HepG2 (cell line): ENCODE data around the gene FAM43B. TPM values are rescaled to one million over a fixed set of nuclear protein-coding genes. Genes with fewer than 3 reads are reported as not detected.

ENCODE experiments used
- ATF7-NPFF ChIP-seq: sonication (generic); formaldehyde crosslinking; IDR thresholded peaks from 2 replicates; pipeline ENCODE4 v1.8.1; 2023; ENCODE audit warnings: mild to moderate bottlenecking, low read depth, missing genetic modification reagents, moderate library complexity
- CTCF ChIP-seq: sonication (generic); formaldehyde crosslinking; IDR thresholded peaks from 2 replicates; pipeline ENCODE4 v1.5.0; 2020; ENCODE audit warnings: mild to moderate bottlenecking, missing genetic modification reagents, moderate library complexity
- HMG20B ChIP-seq: conservative IDR thresholded peaks from 2 replicates; pipeline ENCODE4 v1.6.1; 2016; ENCODE audit warnings: missing genetic modification reagents, missing compliant biosample characterization
- HMGXB4 ChIP-seq, 2 experiments: sonication (generic) in 1 of 2; formaldehyde crosslinking in 1 of 2; IDR thresholded peaks; 2 replicates each; pipeline versions ENCODE4 v1.4.0 to v1.6.1; 2018 to 2020; ENCODE audit warnings: missing genetic modification reagents in 2 of 2, borderline replicate concordance in 1 of 2, low read depth in 1 of 2, mild to moderate bottlenecking in 1 of 2, missing biosample characterization in 1 of 2
- HNF4G ChIP-seq, 2 experiments: sonication (generic) in 1 of 2; formaldehyde crosslinking in 1 of 2; IDR thresholded peaks; 2 replicates each; pipeline versions ENCODE4 v1.4.0 to v1.6.1; 2011 to 2020; ENCODE audit warnings: borderline replicate concordance in 2 of 2, low read depth in 2 of 2, mild to moderate bottlenecking in 2 of 2, low read length in 1 of 2, missing genetic modification reagents in 1 of 2, moderate library complexity in 1 of 2
- HNRNPUL1 ChIP-seq: fragments of 200-400 bp; formaldehyde crosslinking; IDR thresholded peaks from 2 replicates; pipeline ENCODE4 v1.6.1; 2017; ENCODE audit warnings: low read depth, mild to moderate bottlenecking, low read length, moderate library complexity
- HOMEZ ChIP-seq: IDR thresholded peaks from 2 replicates; pipeline ENCODE4 v1.6.1; 2016; ENCODE audit warnings: low read depth
- MAFG ChIP-seq: sonication (generic); formaldehyde crosslinking; IDR thresholded peaks from 2 replicates; pipeline ENCODE4 v1.5.1; 2020; ENCODE audit warnings: mild to moderate bottlenecking, missing genetic modification reagents
- NCOA1 ChIP-seq: sonication (generic); formaldehyde crosslinking; IDR thresholded peaks from 2 replicates; pipeline ENCODE4 v1.9.0; 2021; ENCODE audit warnings: missing genetic modification reagents
- PCBP1 ChIP-seq: fragments of 200-400 bp; formaldehyde crosslinking; IDR thresholded peaks from 2 replicates; pipeline ENCODE4 v1.6.1; 2017; ENCODE audit warnings: mild to moderate bottlenecking, low read depth, low read length, borderline replicate concordance
- RAD21 ChIP-seq: fragments of 450-650 bp; formaldehyde crosslinking; IDR thresholded peaks from 2 replicates; pipeline ENCODE4 v1.5.0; 2020; ENCODE audit warnings: mild to moderate bottlenecking
- RCOR2 ChIP-seq: IDR thresholded peaks from 2 replicates; pipeline ENCODE4 v1.6.1; 2016; ENCODE audit warnings: missing biosample characterization, missing genetic modification reagents
- SAFB2 ChIP-seq: sonication (generic); formaldehyde crosslinking; IDR thresholded peaks from 2 replicates; pipeline ENCODE4 v1.5.1; 2020; ENCODE audit warnings: missing genetic modification reagents, low read depth, mild to moderate bottlenecking, borderline replicate concordance
- SAP130 ChIP-seq: IDR thresholded peaks from 2 replicates; pipeline ENCODE4 v1.6.1; 2016; ENCODE audit warnings: low read depth
- SKI ChIP-seq: fragments of 450-650 bp; IDR thresholded peaks from one replicate; pipeline ENCODE4 v1.6.1; 2018; ENCODE audit warnings: mild to moderate bottlenecking; ENCODE audit not compliant: partially characterized antibody
- SMARCE1 ChIP-seq: fragments of 450-650 bp; IDR thresholded peaks from 2 replicates; pipeline ENCODE4 v1.6.1; 2017; ENCODE audit warnings: borderline replicate concordance
- ZMYM3 ChIP-seq: sonication (generic); formaldehyde crosslinking; IDR thresholded peaks from 2 replicates; pipeline ENCODE4 v1.5.1; 2020; ENCODE audit warnings: mild to moderate bottlenecking, missing genetic modification reagents
- ZNF205 ChIP-seq: IDR thresholded peaks from 2 replicates; pipeline ENCODE4 v1.6.1; 2018; ENCODE audit warnings: missing biosample characterization, missing genetic modification reagents
- ZNF350 ChIP-seq: sonication (generic); formaldehyde crosslinking; IDR thresholded peaks from 2 replicates; pipeline ENCODE4 v1.4.0; 2020; ENCODE audit warnings: mild to moderate bottlenecking, low read depth, missing genetic modification reagents, borderline replicate concordance
- ZNF484 ChIP-seq: sonication (generic); formaldehyde crosslinking; IDR thresholded peaks from 2 replicates; pipeline ENCODE4 v1.5.1; 2020; ENCODE audit warnings: mild to moderate bottlenecking, low read depth, missing genetic modification reagents, borderline replicate concordance
- ZNF670 ChIP-seq: sonication (generic); formaldehyde crosslinking; IDR thresholded peaks from 2 replicates; pipeline ENCODE4 v1.8.0; 2022; ENCODE audit warnings: mild to moderate bottlenecking, missing genetic modification reagents, borderline replicate concordance
- ZNF772 ChIP-seq: sonication (generic); formaldehyde crosslinking; IDR thresholded peaks from 2 replicates; pipeline ENCODE4 v1.5.0; 2020; ENCODE audit warnings: mild to moderate bottlenecking, missing genetic modification reagents
- ZNF878 ChIP-seq: sonication (generic); formaldehyde crosslinking; IDR thresholded peaks from 2 replicates; pipeline ENCODE4 v1.8.1; 2023; ENCODE audit warnings: mild to moderate bottlenecking, missing genetic modification reagents, moderate library complexity
- ZNF879 ChIP-seq: sonication (generic); formaldehyde crosslinking; IDR thresholded peaks from 2 replicates; pipeline ENCODE4 v1.8.1; 2023; ENCODE audit warnings: missing genetic modification reagents
- ZSCAN9 ChIP-seq: IDR thresholded peaks from 2 replicates; pipeline ENCODE4 v1.6.1; 2016; ENCODE audit warnings: borderline replicate concordance
- polyA plus RNA-seq, 8 experiments: library from polyadenylated mRNA; depleted of rRNA in 3 of 8; stranded (reverse) in 7 of 8; unstranded in 1 of 8; fragments of >200 nt; fragmentation: Illumina TruSeq in 4 of 8; extraction: Trizol in 4 of 8; gene quantifications; 2 replicates each; pipeline versions ENCODE4 v1.2.1 to v1.2.3, GENCODE V29; 2011 to 2016; ENCODE audit warnings: low read depth in 4 of 8, missing spikeins in 1 of 8, mixed read lengths in 1 of 8; ENCODE audit not compliant: insufficient read depth in 1 of 8
- total RNA-seq, 5 experiments: library from RNA; depleted of rRNA; stranded (reverse); fragments of >200 nt; fragmentation: Illumina TruSeq; extraction: Trizol; gene quantifications; 2 replicates each; pipeline ENCODE4 v1.2.3, GENCODE V29; 2016; ENCODE audit warnings: low read depth in 1 of 5

FAM43B gene
- total and polyA plus RNA-seq, 2 of the 13 experiments (the other 11 are each of a cell fraction or from before 2014, with no cell fraction given), result 0.63 to 3.7 TPM

DNA sequence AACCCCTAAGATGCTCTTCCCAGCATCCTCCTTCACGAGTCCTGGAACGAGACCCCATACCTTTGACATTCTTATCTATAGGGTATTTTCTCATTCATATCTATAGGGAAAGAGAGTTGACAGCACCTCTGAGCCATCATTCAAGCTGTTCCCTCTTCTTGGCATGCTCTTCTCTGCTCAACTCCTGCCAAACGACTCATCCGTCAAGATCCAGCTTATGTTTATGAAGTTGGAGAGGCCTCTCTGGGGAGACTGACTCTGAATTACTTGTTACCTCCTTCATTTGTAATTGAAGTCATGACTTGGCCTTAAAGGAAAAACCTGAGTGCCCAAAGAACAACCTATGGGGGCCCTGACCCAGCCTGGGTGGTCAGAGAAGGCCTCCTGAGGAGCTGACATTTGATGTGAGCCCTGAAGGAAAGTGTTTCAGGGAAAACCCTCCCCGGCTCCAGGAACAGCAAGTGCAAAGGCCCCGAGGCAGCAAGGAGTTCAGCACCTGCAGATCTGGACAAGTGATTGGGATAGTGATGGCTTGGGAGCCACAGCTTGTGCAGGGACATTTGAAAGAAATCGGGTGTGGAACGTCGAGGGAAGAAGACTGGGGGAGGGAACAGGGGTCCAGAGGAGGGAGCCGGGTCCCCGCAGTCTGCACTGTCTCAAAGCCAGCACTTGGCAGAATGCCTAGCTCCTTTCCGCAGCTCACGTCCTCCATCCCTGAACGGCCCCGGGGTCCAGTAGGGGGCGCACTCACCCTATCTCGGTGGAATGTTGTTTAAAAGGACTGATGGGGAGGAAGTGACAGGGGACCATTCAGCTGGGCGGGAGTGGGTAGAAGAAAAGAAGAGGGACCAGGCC is 22.5 kb downstream of the FAM43B start (continued):
- no peak for TF ChIP-seq PCBP1
- peak; percentile 76 for TF ChIP-seq RAD21 (CRISPR knock-in tag)
- TF ChIP-seq HMGXB4 (CRISPR knock-in tag; IDR thresholded peaks at IDR 0.05; ENCODE audit: borderline replicate concordance in 1 of 2, low read depth in 1 of 2), result 0 out of 4 replicates have a peak, but pooled peaks of 1 of the 2 experiments have one; percentile 52
- peak; percentile 90 for TF ChIP-seq CTCF (CRISPR knock-in tag)
- TF ChIP-seq ZNF772 (CRISPR knock-in tag), result no peak
- TF ChIP-seq MAFG (CRISPR knock-in tag), result no peak
- no peak for TF ChIP-seq ATF7-NPFF
- no peak for TF ChIP-seq ZNF670 (CRISPR knock-in tag)
- no peak for TF ChIP-seq HNRNPUL1
- TF ChIP-seq ZNF350 (CRISPR knock-in tag), result 0 out of 2 replicates have a peak, but pooled peaks have one; percentile 30
- TF ChIP-seq HNF4G (IDR thresholded peaks at IDR 0.05; ENCODE audit: borderline replicate concordance, low read depth, low read length), result no peak
- TF ChIP-seq HNF4G (CRISPR knock-in tag; IDR thresholded peaks at IDR 0.05; ENCODE audit: borderline replicate concordance, low read depth), result 0 out of 2 replicates have a peak, but pooled peaks have one; percentile 41
- TF ChIP-seq NCOA1, result no peak
- peak; percentile 79 for TF ChIP-seq ZMYM3 (CRISPR knock-in tag)
- TF ChIP-seq SMARCE1, result no peak
- TF ChIP-seq ZNF484 (CRISPR knock-in tag), result no peak
- TF ChIP-seq HOMEZ, result 0 out of 2 replicates have a peak, but pooled peaks have one; percentile 16
- no peak for TF ChIP-seq SKI
- no peak for TF ChIP-seq ZNF205 (CRISPR knock-in tag)
- peak; percentile 51; the same call in 1 of the 2 replicates for TF ChIP-seq RCOR2 (CRISPR knock-in tag)
- TF ChIP-seq SAFB2 (CRISPR knock-in tag), result no peak
- peak; percentile 58 for TF ChIP-seq SAP130 (CRISPR knock-in tag)
- no peak for TF ChIP-seq HMG20B (CRISPR knock-in tag)
- no peak for TF ChIP-seq ZNF879 (CRISPR knock-in tag)
- TF ChIP-seq ZSCAN9 (CRISPR knock-in tag), result 0 out of 2 replicates have a peak, but pooled peaks have one; percentile 41
- TF ChIP-seq ZNF878 (CRISPR knock-in tag), result no peak
